GM12801 (cell line): ENCODE results near the gene MYG1.

Experiments
- CTCF ChIP-seq: IDR thresholded peaks from one replicate; pipeline ENCODE4 v1.5.1; 2011; ENCODE audit warnings: control low read depth; ENCODE audit not compliant: insufficient read length; ENCODE audit errors: extremely low read depth

Gene MYG1

GRCh38 chr12:53343449-53343848, 44.0 kb downstream of the MYG1 start:
- TF ChIP-seq CTCF: no peak

- TF ChIP-seq CTCF: no peak
Measured at GRCh38 chr12:53343969-53344368, 44.5 kb downstream of the MYG1 start.

GRCh38 chr12:53344487-53344823, 45.0 kb downstream of the MYG1 start:
- TF ChIP-seq CTCF: no peak

GRCh38 chr12:53344824-53345485, 45.5 kb downstream of the MYG1 start:
- no peak for TF ChIP-seq CTCF

- no peak for TF ChIP-seq CTCF
Measured at GRCh38 chr12:53345486-53346188, 46.1 kb downstream of the MYG1 start.

GRCh38 chr12:53346491-53346890, 47.0 kb downstream of the MYG1 start:
- no peak for TF ChIP-seq CTCF

- TF ChIP-seq CTCF: no peak
Measured at GRCh38 chr12:53347905-53348304, 48.4 kb downstream of the MYG1 start.
